ENCODE data around the gene RNF138. TPM values are rescaled to one million over a fixed set of nuclear protein-coding genes. Genes with fewer than 3 reads are reported as not detected.

The RNF138 gene
- total and polyA plus RNA-seq, 2 experiments from 2014 or later, result 58.0 to 89.6 TPM

- Histone ChIP-seq H4K20me1 (replicated peaks; ENCODE audit: insufficient read depth) (peaks cover 16% of the 10 kb centered on the region), H3K79me2 (replicated peaks; ENCODE audit: insufficient read depth) (peaks cover 99% of the 10 kb centered on the region), H3K4me1 (ENCODE audit: insufficient read depth) (no peaks in the 10 kb centered on the region), H3F3A (replicated peaks; ENCODE audit: low read depth) (no peaks in the 10 kb centered on the region; the same call in 1 of the 2 replicates), H2AFZ (no peak overlapping the region), H3K4me2 (no peak overlapping the region), H3K36me3 (ENCODE audit: insufficient read depth) (no peaks in the 10 kb centered on the region; the same call in 1 of the 2 replicates), H3K27me3 (ENCODE audit: insufficient read depth) (no peaks in the 10 kb centered on the region), H3K4me3 (no peak overlapping the region), H3K27ac (ENCODE audit: low read depth) (no peak overlapping the region), H3K9me2 (ENCODE audit: insufficient read depth) (no peaks in the 10 kb centered on the region)
- Mint-ChIP-seq H3K27ac (no peak overlapping the region), H3K4me3 (no peak overlapping the region), H3K9me3 (no peaks in the 10 kb centered on the region), H3K4me1 (no peaks in the 10 kb centered on the region), H3K36me3 (ENCODE audit: low read depth) (peaks cover 32% of the 10 kb centered on the region), H3K27me3 (ENCODE audit: insufficient read depth, low read depth, poor library complexity) (peaks cover 2% of the 10 kb centered on the region)
- no peak for DNase-seq (ENCODE audit: low spot score)
- ATAC-seq, result no peak
- TF ChIP-seq EZH2phosphoT487 (IDR thresholded peaks at IDR 0.05; ENCODE audit: unreplicated experiment) (no peak), ZNF331 (CRISPR knock-in tag; IDR thresholded peaks at IDR 0.05; ENCODE audit: low read depth) (no peak), ZNF462 (CRISPR knock-in tag; IDR thresholded peaks at IDR 0.05) (no peak), REST (IDR thresholded peaks at IDR 0.05; ENCODE audit: unreplicated experiment) (no peak), ETS1 (IDR thresholded peaks at IDR 0.05) (no peak), STAT1 (IDR thresholded peaks at IDR 0.05; ENCODE audit: unreplicated experiment) (no peak), ZNF114 (CRISPR knock-in tag; IDR thresholded peaks at IDR 0.05) (no peak), POLR2AphosphoS5 (IDR thresholded peaks at IDR 0.05; ENCODE audit: low read depth) (no peak), JUNB (IDR thresholded peaks at IDR 0.05; ENCODE audit: unreplicated experiment) (no peak), CREB1 (CRISPR knock-in tag; IDR thresholded peaks at IDR 0.05; ENCODE audit: low read depth) (no peak), NANOG (IDR thresholded peaks at IDR 0.05; ENCODE audit: borderline replicate concordance) (no peak)
Observed at GRCh38 chr18:32110005-32110404, 18.3 kb downstream of the RNF138 start.

Measured in GM23338 (cell line).